ENCODE results near the gene PRIMPOL.
"Not testable (repeated sequence)": the region's sequence is repeated elsewhere in the genome, so short reads cannot be mapped to it uniquely, and the experiment has no call there.

PRIMPOL gene

GRCh38 chr4:184649026-184649970 is at the start of gene PRIMPOL, which contains the start of gene CASP3:
Gene PRIMPOL, plus strand, starts transcription at chr4:184649738. Its CDS starts 7,403 bp downstream, at chr4:184657141.
Gene CASP3, minus strand, starts transcription at chr4:184649447. Its CDS starts 10,994 bp downstream, at chr4:184638453.
- no peaks in the 10 kb centered on the region for H3K9me3 Mint-ChIP-seq
- DNase-seq (ENCODE audit: low spot score), result peak; percentile 95
- H3K27ac Mint-ChIP-seq, result peak within 1 kb of the TSS; percentile 91
- no peaks in the 10 kb centered on the region for H3K27me3 Mint-ChIP-seq (ENCODE audit: low read depth)
- peak within 1 kb of the TSS; percentile 96 for H3K4me3 Mint-ChIP-seq
- peaks cover 52% of the 10 kb centered on the region for H3K4me1 Mint-ChIP-seq (ENCODE audit: low read depth)
- H3K36me3 Mint-ChIP-seq (ENCODE audit: low read depth), result peaks cover 50% of the 10 kb centered on the region

- H3K27me3 Mint-ChIP-seq (ENCODE audit: low read depth); DNase-seq (ENCODE audit: low spot score); H3K27ac Mint-ChIP-seq; H3K4me1 Mint-ChIP-seq (ENCODE audit: low read depth); H3K36me3 Mint-ChIP-seq (ENCODE audit: low read depth): not testable (repeated sequence)
- Mint-ChIP-seq H3K9me3 (peaks cover 22% of the 10 kb centered on the region), H3K4me3 (peak overlapping the region; percentile 39)
Observed at GRCh38 chr4:184600982-184601381, 48.6 kb upstream of the PRIMPOL start.

- not testable (repeated sequence) for H3K4me1 Mint-ChIP-seq (ENCODE audit: low read depth); H3K27me3 Mint-ChIP-seq (ENCODE audit: low read depth); DNase-seq (ENCODE audit: low spot score); H3K4me3 Mint-ChIP-seq; H3K27ac Mint-ChIP-seq; H3K36me3 Mint-ChIP-seq (ENCODE audit: low read depth)
- peaks cover 34% of the 10 kb centered on the region for H3K9me3 Mint-ChIP-seq
Observed at GRCh38 chr4:184602857-184603256, 46.7 kb upstream of the PRIMPOL start.

GRCh38 chr4:184607429-184607828 is 42.1 kb upstream of the PRIMPOL start:
- not testable (repeated sequence) for H3K27me3 Mint-ChIP-seq (ENCODE audit: low read depth); H3K36me3 Mint-ChIP-seq (ENCODE audit: low read depth); H3K4me1 Mint-ChIP-seq (ENCODE audit: low read depth); DNase-seq (ENCODE audit: low spot score); H3K4me3 Mint-ChIP-seq; H3K27ac Mint-ChIP-seq
- H3K9me3 Mint-ChIP-seq, result peaks cover 34% of the 10 kb centered on the region

- Mint-ChIP-seq H3K36me3 (ENCODE audit: low read depth) (peaks cover 9% of the 10 kb centered on the region), H3K27me3 (ENCODE audit: low read depth) (no peaks in the 10 kb centered on the region), H3K4me3 (no peak overlapping the region), H3K27ac (no peak overlapping the region), H3K4me1 (ENCODE audit: low read depth) (no peaks in the 10 kb centered on the region), H3K9me3 (peaks cover 24% of the 10 kb centered on the region)
- no peak for DNase-seq (ENCODE audit: low spot score)
Observed at GRCh38 chr4:184612074-184612473, 37.5 kb upstream of the PRIMPOL start.

GRCh38 chr4:184613405-184613804 is 36.1 kb upstream of the PRIMPOL start:
- H3K4me1 Mint-ChIP-seq (ENCODE audit: low read depth), result peaks cover 1% of the 10 kb centered on the region
- H3K4me3 Mint-ChIP-seq, result no peak overlapping the region
- peaks cover 23% of the 10 kb centered on the region for H3K9me3 Mint-ChIP-seq
- H3K27me3 Mint-ChIP-seq (ENCODE audit: low read depth), result no peaks in the 10 kb centered on the region
- H3K27ac Mint-ChIP-seq, result no peak overlapping the region
- peaks cover 9% of the 10 kb centered on the region for H3K36me3 Mint-ChIP-seq (ENCODE audit: low read depth)
- DNase-seq (ENCODE audit: low spot score), result no peak

- peaks cover 1% of the 10 kb centered on the region for H3K4me1 Mint-ChIP-seq (ENCODE audit: low read depth)
- H3K36me3 Mint-ChIP-seq (ENCODE audit: low read depth), result peaks cover 9% of the 10 kb centered on the region
- no peak overlapping the region for H3K27ac Mint-ChIP-seq
- peaks cover 23% of the 10 kb centered on the region for H3K9me3 Mint-ChIP-seq
- no peak for DNase-seq (ENCODE audit: low spot score)
- no peak overlapping the region for H3K4me3 Mint-ChIP-seq
- no peaks in the 10 kb centered on the region for H3K27me3 Mint-ChIP-seq (ENCODE audit: low read depth)
Observed at GRCh38 chr4:184614509-184614908, 35.0 kb upstream of the PRIMPOL start.

GRCh38 chr4:184616168-184616567 is 33.4 kb upstream of the PRIMPOL start:
- not testable (repeated sequence) for DNase-seq (ENCODE audit: low spot score); H3K27me3 Mint-ChIP-seq (ENCODE audit: low read depth); H3K4me1 Mint-ChIP-seq (ENCODE audit: low read depth); H3K27ac Mint-ChIP-seq; H3K4me3 Mint-ChIP-seq; H3K36me3 Mint-ChIP-seq (ENCODE audit: low read depth)
- peaks cover 23% of the 10 kb centered on the region for H3K9me3 Mint-ChIP-seq

- Mint-ChIP-seq H3K27ac (no peak overlapping the region), H3K9me3 (peaks cover 23% of the 10 kb centered on the region), H3K27me3 (ENCODE audit: low read depth) (no peaks in the 10 kb centered on the region), H3K36me3 (ENCODE audit: low read depth) (peaks cover 11% of the 10 kb centered on the region), H3K4me1 (ENCODE audit: low read depth) (peaks cover 3% of the 10 kb centered on the region), H3K4me3 (no peak overlapping the region)
- DNase-seq (ENCODE audit: low spot score), result no peak
Observed at GRCh38 chr4:184616633-184617551, 32.6 kb upstream of the PRIMPOL start.

GRCh38 chr4:184617600-184618196 is 31.8 kb upstream of the PRIMPOL start:
- H3K27me3 Mint-ChIP-seq (ENCODE audit: low read depth), result no peaks in the 10 kb centered on the region
- peaks cover 14% of the 10 kb centered on the region for H3K36me3 Mint-ChIP-seq (ENCODE audit: low read depth)
- no peak for DNase-seq (ENCODE audit: low spot score)
- H3K27ac Mint-ChIP-seq, result no peak overlapping the region
- peaks cover 3% of the 10 kb centered on the region for H3K4me1 Mint-ChIP-seq (ENCODE audit: low read depth)
- H3K9me3 Mint-ChIP-seq, result peaks cover 22% of the 10 kb centered on the region
- no peak overlapping the region for H3K4me3 Mint-ChIP-seq

- no peak overlapping the region for H3K4me3 Mint-ChIP-seq
- no peak for DNase-seq (ENCODE audit: low spot score)
Observed at GRCh38 chr4:184620212-184620867, 29.2 kb upstream of the PRIMPOL start.

GRCh38 chr4:184621518-184621917 is 28.0 kb upstream of the PRIMPOL start:
- H3K27me3 Mint-ChIP-seq (ENCODE audit: low read depth), result no peaks in the 10 kb centered on the region
- no peak for DNase-seq (ENCODE audit: low spot score)
- H3K27ac Mint-ChIP-seq, result no peak overlapping the region
- H3K9me3 Mint-ChIP-seq, result no peaks in the 10 kb centered on the region
- no peak overlapping the region for H3K4me3 Mint-ChIP-seq
- peaks cover 18% of the 10 kb centered on the region for H3K4me1 Mint-ChIP-seq (ENCODE audit: low read depth)
- peaks cover 31% of the 10 kb centered on the region for H3K36me3 Mint-ChIP-seq (ENCODE audit: low read depth)

More at GRCh38 chr4:184620212-184620867, 29.2 kb upstream of the PRIMPOL start:
- peaks cover under 1% of the 10 kb centered on the region for H3K9me3 Mint-ChIP-seq
- H3K27me3 Mint-ChIP-seq (ENCODE audit: low read depth), result no peaks in the 10 kb centered on the region
- H3K36me3 Mint-ChIP-seq (ENCODE audit: low read depth), result peaks cover 21% of the 10 kb centered on the region
- peaks cover 9% of the 10 kb centered on the region for H3K4me1 Mint-ChIP-seq (ENCODE audit: low read depth)
- no peak overlapping the region for H3K27ac Mint-ChIP-seq

GRCh38 chr4:184624504-184624903 is 25.0 kb upstream of the PRIMPOL start:
- peaks cover 32% of the 10 kb centered on the region for H3K4me1 Mint-ChIP-seq (ENCODE audit: low read depth)
- H3K27ac Mint-ChIP-seq; H3K27me3 Mint-ChIP-seq (ENCODE audit: low read depth); H3K4me3 Mint-ChIP-seq; H3K9me3 Mint-ChIP-seq; DNase-seq (ENCODE audit: low spot score): not testable (repeated sequence)
- H3K36me3 Mint-ChIP-seq (ENCODE audit: low read depth), result peaks cover 58% of the 10 kb centered on the region

All from T-helper 2 cell treated with Interferon-gamma antibody and Interleukin-4, amounts not matched to agents 5 μg/mL and 100 μg/mL, for 36 hours (primary cell).